Ishikawa (cell line): ENCODE data around the gene NLRC5.

Source experiments
- TF ChIP-seq, protein P1 (sequence below): IDR thresholded peaks from 2 replicates; pipeline ENCODE4 v1.6.1; 2012; ENCODE audit warnings: low read depth, mild to moderate bottlenecking
- TF ChIP-seq, protein P2 (sequence below): IDR thresholded peaks from 2 replicates; pipeline ENCODE4 v1.6.1; 2012

DNA sequence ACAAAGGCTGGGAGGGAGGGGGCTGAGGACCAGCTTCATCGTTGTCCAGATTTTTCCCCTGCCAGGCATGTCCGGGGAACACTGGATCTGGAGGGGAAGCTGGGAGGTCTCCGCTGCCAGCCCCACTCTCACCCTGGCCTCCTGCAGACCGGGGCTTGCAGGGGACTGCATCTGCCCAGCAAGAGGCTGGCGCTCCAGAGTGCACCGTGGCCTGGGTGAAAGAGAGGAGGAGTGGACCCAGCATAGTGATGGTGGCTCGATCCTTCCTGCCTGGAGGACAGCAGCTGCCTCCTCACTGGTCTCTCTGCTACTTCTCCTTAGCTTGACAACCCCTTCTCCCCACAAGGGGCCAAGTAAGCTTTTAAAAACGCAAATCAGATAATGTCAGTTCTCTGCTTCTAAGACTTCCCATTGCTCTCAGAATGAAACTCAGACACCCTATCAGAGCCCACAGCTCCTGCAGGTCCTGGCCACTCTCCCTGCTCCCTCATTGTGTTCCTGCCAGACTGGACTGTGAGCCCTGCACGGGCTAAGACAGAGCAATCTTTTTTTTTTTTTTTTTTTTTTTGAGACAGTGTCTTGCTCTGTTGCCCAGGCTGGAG lies 118.1 kb downstream of the NLRC5 start:
- TF ChIP-seq, protein P1, sequence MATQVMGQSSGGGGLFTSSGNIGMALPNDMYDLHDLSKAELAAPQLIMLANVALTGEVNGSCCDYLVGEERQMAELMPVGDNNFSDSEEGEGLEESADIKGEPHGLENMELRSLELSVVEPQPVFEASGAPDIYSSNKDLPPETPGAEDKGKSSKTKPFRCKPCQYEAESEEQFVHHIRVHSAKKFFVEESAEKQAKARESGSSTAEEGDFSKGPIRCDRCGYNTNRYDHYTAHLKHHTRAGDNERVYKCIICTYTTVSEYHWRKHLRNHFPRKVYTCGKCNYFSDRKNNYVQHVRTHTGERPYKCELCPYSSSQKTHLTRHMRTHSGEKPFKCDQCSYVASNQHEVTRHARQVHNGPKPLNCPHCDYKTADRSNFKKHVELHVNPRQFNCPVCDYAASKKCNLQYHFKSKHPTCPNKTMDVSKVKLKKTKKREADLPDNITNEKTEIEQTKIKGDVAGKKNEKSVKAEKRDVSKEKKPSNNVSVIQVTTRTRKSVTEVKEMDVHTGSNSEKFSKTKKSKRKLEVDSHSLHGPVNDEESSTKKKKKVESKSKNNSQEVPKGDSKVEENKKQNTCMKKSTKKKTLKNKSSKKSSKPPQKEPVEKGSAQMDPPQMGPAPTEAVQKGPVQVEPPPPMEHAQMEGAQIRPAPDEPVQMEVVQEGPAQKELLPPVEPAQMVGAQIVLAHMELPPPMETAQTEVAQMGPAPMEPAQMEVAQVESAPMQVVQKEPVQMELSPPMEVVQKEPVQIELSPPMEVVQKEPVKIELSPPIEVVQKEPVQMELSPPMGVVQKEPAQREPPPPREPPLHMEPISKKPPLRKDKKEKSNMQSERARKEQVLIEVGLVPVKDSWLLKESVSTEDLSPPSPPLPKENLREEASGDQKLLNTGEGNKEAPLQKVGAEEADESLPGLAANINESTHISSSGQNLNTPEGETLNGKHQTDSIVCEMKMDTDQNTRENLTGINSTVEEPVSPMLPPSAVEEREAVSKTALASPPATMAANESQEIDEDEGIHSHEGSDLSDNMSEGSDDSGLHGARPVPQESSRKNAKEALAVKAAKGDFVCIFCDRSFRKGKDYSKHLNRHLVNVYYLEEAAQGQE = no peak
- TF ChIP-seq, protein P2, sequence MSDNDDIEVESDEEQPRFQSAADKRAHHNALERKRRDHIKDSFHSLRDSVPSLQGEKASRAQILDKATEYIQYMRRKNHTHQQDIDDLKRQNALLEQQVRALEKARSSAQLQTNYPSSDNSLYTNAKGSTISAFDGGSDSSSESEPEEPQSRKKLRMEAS = no peak
